HCEC 1CT (cell line): ENCODE measurements around the gene SLC30A1.

ENCODE experiments used
- DNase-seq: peaks from one replicate; pipeline ENCODE4 v3.0.0-alpha.2; 2017

The SLC30A1 gene

GRCh38 chr1:211607754-211608473 lies 29.0 kb upstream of the SLC30A1 start:
- DNase-seq, result no peak

- no peak for DNase-seq
Measured at GRCh38 chr1:211606914-211607753, 28.2 kb upstream of the SLC30A1 start.

- DNase-seq, result no peak
Measured at GRCh38 chr1:211606332-211606913, 27.5 kb upstream of the SLC30A1 start.

- DNase-seq, result no peak
Measured at GRCh38 chr1:211605603-211606331, 26.8 kb upstream of the SLC30A1 start.

GRCh38 chr1:211605034-211605433 lies 26.1 kb upstream of the SLC30A1 start:
- no peak for DNase-seq

- DNase-seq, result no peak
Measured at GRCh38 chr1:211604548-211604947, 25.6 kb upstream of the SLC30A1 start.

GRCh38 chr1:211603713-211604112 lies 24.8 kb upstream of the SLC30A1 start:
- DNase-seq, result no peak

GRCh38 chr1:211603191-211603701 lies 24.3 kb upstream of the SLC30A1 start:
- DNase-seq, result peak; percentile 66

- no peak for DNase-seq
Measured at GRCh38 chr1:211601982-211602670, 23.2 kb upstream of the SLC30A1 start.

GRCh38 chr1:211601159-211601558 lies 22.2 kb upstream of the SLC30A1 start:
- DNase-seq, result no peak

- no peak for DNase-seq
Measured at GRCh38 chr1:211599250-211599649, 20.3 kb upstream of the SLC30A1 start.

GRCh38 chr1:211598514-211598913 lies 19.6 kb upstream of the SLC30A1 start:
- DNase-seq, result no peak

- no peak for DNase-seq
Measured at GRCh38 chr1:211596418-211597181, 17.6 kb upstream of the SLC30A1 start.

GRCh38 chr1:211595419-211595818 lies 16.5 kb upstream of the SLC30A1 start:
- no peak for DNase-seq

GRCh38 chr1:211591980-211592493 lies 13.1 kb upstream of the SLC30A1 start:
- DNase-seq, result peak; percentile 74

- no peak for DNase-seq
Measured at GRCh38 chr1:211589782-211590721, 11.1 kb upstream of the SLC30A1 start.

- no peak for DNase-seq
Measured at GRCh38 chr1:211588711-211589110, 9.8 kb upstream of the SLC30A1 start.

GRCh38 chr1:211587123-211587522 lies 8.2 kb upstream of the SLC30A1 start:
- no peak for DNase-seq

- no peak for DNase-seq
Measured at GRCh38 chr1:211586538-211586937, 7.6 kb upstream of the SLC30A1 start.
